Skeletal muscle tissue (tissue), 4 donors: ENCODE measurements around the gene CDH26. TPM values are rescaled to one million over a fixed set of nuclear protein-coding genes. Genes with fewer than 3 reads are reported as not detected.

Experiments used
- H3K27ac ChIP-seq: one replicate; pipeline ENCODE4 v1.7.0; 2013; ENCODE audit warnings: mild to moderate bottlenecking, low read depth, low read length, inconsistent platforms
- H3K27me3 ChIP-seq, 3 donors: one replicate each; pipeline ENCODE4 v1.7.0; 2013; ENCODE audit warnings: low read length in 3 of 3; ENCODE audit not compliant: control insufficient read depth in 3 of 3, insufficient read depth in 3 of 3
- H3K36me3 ChIP-seq, 3 donors: one replicate each; pipeline ENCODE4 v1.7.0; 2013; ENCODE audit warnings: low read length in 3 of 3; ENCODE audit not compliant: control insufficient read depth in 3 of 3, insufficient read depth in 3 of 3
- H3K4me1 ChIP-seq, 3 donors: one replicate each; pipeline ENCODE4 v1.7.0; 2013; ENCODE audit warnings: low read length in 3 of 3, mild to moderate bottlenecking in 3 of 3; ENCODE audit not compliant: control insufficient read depth in 3 of 3, insufficient read depth in 3 of 3
- H3K4me3 ChIP-seq, 3 donors: one replicate each; pipeline ENCODE4 v1.7.0; 2013; ENCODE audit warnings: low read length in 3 of 3
- H3K9ac ChIP-seq, 3 donors: one replicate each; pipeline ENCODE4 v1.7.0; 2013; ENCODE audit warnings: low read length in 3 of 3, mild to moderate bottlenecking in 3 of 3, moderate library complexity in 2 of 3, low read depth in 1 of 3
- H3K9me3 ChIP-seq, 3 donors: one replicate each; pipeline ENCODE4 v1.7.0; 2013; ENCODE audit warnings: low read length in 3 of 3; ENCODE audit not compliant: control insufficient read depth in 3 of 3
- total RNA-seq: library from RNA; depleted of rRNA; stranded (reverse); fragments of >200 nt; gene quantifications from one replicate; pipeline ENCODE4 v1.2.3, GENCODE V29; 2014
- donor health status: Osteomylitis.

Gene CDH26
- total RNA-seq, 1 donor from 2014 or later: 0.52 TPM

DNA sequence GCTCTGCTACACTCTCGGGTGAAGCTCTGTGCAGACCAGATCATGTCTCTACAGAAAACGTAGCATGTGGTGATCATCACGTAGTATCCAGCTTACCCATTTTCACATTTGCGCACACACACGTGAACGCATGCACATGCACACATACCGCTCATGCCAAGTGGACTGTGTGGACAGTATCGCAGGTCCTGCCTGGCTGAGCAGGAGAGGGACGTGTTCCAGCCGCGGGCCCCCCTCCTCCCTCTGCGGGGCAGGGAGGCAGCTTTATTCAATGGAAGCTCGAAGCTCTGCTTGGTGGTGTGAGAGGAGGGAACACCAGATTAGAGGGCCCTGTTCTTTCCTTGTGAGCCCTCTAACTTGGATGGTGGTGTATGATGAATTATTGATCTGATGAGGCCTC is 51.1 kb downstream of the CDH26 start:
- Histone ChIP-seq H3K9ac (no peak overlapping the region), H3K36me3 (no peaks in the 10 kb centered on the region), H3K9me3 (no peaks in the 10 kb centered on the region), H3K4me1 (peaks cover 13 to 21% (median 19%) of the 10 kb centered on the region in 3 donors), H3K27me3 (no peaks in the 10 kb centered on the region), H3K4me3 (no peak overlapping the region), H3K27ac (no peak overlapping the region)

- Histone ChIP-seq H3K4me3 (no peak overlapping the region), H3K4me1 (peaks cover 13 to 21% (median 19%) of the 10 kb centered on the region in 3 donors), H3K9ac (no peak overlapping the region), H3K27ac (no peak overlapping the region), H3K27me3 (no peaks in the 10 kb centered on the region), H3K36me3 (no peaks in the 10 kb centered on the region), H3K9me3 (no peaks in the 10 kb centered on the region)
These were observed 51.8 kb downstream of the CDH26 start for GRCh38 chr20:60009826-60010616.

DNA sequence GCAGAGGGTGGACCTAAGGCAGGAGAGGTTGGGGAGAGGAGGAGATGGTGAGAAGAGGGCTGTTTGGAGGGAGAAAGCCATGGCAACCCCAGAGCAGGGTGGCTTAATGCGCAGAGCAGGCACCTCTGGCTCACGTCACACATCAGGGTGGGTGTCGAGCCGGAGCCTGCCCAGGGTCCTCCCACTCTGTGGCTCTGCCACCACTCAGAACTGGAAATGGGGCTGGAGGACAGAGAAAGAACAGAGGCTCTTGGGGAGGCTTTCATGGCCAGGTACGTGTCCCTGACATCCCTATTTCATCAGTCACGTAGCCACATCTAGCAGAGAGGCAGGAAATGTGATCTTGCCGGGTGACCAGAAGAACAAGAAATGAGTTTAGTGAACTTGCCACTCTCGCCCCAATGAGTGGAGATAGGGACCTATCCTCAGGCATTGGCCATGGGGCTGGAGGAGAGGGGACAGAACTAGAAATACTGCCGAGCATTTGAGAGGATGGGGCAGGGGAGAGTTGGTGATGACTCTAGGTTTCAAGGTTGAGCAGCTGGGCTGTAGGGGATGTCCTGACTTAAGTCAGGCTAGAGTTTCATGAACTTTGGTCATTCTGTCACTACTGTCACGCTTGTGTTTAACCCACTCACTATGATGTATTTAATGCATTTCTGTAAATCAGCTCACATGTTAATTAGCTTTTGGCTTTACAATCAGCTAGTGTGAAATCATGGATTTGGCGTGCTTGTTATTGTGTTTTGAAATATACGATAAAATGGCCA is 52.7 kb downstream of the CDH26 start:
- Histone ChIP-seq H3K4me3 (no peak overlapping the region), H3K9me3 (no peaks in the 10 kb centered on the region), H3K9ac (no peak overlapping the region), H3K27me3 (no peaks in the 10 kb centered on the region), H3K27ac (no peak overlapping the region), H3K36me3 (no peaks in the 10 kb centered on the region), H3K4me1 (peaks cover 13 to 21% (median 19%) of the 10 kb centered on the region in 3 donors)

DNA sequence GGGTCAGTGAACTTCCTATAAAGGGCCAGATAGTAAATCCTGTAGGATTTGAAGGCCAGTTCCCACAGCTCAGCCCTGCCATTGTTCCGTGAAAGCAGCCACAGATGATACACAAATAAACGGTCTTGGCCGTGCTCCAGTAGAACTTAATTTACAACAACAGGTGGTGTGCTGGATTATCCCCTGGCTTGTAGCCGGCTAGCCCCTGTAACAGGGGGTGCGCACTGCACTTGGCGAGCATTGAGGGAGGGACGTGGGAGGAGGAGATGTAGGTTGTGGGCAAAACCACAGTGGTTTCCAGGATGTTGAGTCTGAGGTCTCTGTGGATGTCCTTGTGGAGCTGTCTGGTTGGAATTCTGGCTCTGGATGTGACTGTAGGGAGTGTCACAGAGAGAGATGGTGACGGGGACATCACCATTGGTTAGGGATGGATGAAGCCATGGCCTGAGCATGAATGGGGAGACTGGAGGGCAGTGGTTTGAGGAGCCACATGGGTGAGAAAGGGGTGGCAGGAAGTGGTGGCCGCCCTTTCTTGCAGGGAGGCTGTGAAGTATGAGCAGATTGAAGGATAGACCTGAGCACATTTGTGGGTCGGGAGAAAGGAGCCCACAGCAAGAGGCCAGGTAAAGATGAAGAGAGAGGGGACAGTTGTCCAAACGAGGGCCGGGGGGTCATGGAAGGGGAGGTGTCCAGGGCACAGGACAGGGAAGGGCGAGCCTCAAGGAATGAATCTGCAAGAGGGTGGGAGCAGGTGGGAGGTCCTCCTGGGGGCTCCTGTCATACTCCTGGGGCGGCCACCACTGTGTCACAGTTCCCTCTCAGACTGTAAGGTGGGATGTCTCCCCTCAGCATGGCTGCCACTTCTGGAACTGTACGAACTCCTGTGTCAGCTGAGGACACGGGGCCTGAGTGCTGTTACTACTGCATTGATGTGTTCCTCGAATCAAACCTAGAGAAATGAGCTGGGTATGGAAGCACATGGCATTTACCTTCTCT is 53.6 kb downstream of the CDH26 start:
- no peak overlapping the region for H3K27ac ChIP-seq
- H3K9ac ChIP-seq: no peak overlapping the region
- H3K9me3 ChIP-seq: no peaks in the 10 kb centered on the region
- no peak overlapping the region for H3K4me3 ChIP-seq
- H3K36me3 ChIP-seq: no peaks in the 10 kb centered on the region
- no peaks in the 10 kb centered on the region for H3K27me3 ChIP-seq
- peaks cover 13 to 21% (median 19%) of the 10 kb centered on the region in 3 donors for H3K4me1 ChIP-seq

- Histone ChIP-seq H3K27ac (no peak overlapping the region), H3K9me3 (no peaks in the 10 kb centered on the region), H3K27me3 (no peaks in the 10 kb centered on the region), H3K4me3 (no peak overlapping the region), H3K36me3 (no peaks in the 10 kb centered on the region), H3K4me1 (peaks cover 13 to 19% (median 17%) of the 10 kb centered on the region in 3 donors), H3K9ac (no peak overlapping the region)
These were observed 55.3 kb downstream of the CDH26 start for GRCh38 chr20:60013296-60014139.

DNA sequence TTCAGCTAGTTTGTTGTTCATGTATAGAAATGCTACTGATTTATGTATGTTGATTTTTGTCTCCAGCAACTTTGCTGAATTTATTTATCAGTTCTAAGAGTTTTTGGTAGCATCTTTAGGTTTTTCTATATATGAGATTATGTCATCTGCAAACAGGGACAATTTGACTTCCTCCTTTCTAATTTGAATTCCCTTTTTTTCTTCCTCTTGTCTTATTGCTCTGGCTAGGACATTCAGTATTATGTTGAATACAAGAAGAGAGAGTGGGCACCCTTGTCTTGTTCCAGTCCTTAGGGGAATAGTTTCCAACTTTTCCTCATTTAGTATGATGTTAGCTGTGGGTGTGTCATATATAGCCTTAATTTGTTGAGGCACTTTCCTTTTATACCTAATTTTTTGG is 58.2 kb downstream of the CDH26 start:
- H3K9ac ChIP-seq: no peak overlapping the region
- H3K9me3 ChIP-seq: no peaks in the 10 kb centered on the region
- peaks cover 3 to 7% (median 7%) of the 10 kb centered on the region in 3 donors for H3K4me1 ChIP-seq
- H3K4me3 ChIP-seq: no peak overlapping the region
- no peaks in the 10 kb centered on the region for H3K27me3 ChIP-seq
- no peak overlapping the region for H3K27ac ChIP-seq
- no peaks in the 10 kb centered on the region for H3K36me3 ChIP-seq

- Histone ChIP-seq H3K4me1 (no peaks in the 10 kb centered on the region), H3K27me3 (no peaks in the 10 kb centered on the region), H3K9ac (no peak overlapping the region), H3K9me3 (no peaks in the 10 kb centered on the region), H3K4me3 (no peak overlapping the region), H3K36me3 (no peaks in the 10 kb centered on the region), H3K27ac (no peak overlapping the region)
These were observed 62.0 kb downstream of the CDH26 start for GRCh38 chr20:60020251-60020650.

- Histone ChIP-seq H3K36me3 (no peaks in the 10 kb centered on the region), H3K27ac (no peak overlapping the region), H3K27me3 (no peaks in the 10 kb centered on the region), H3K4me1 (no peaks in the 10 kb centered on the region), H3K9me3 (no peaks in the 10 kb centered on the region), H3K4me3 (no peak overlapping the region), H3K9ac (no peak overlapping the region)
These were observed 62.9 kb downstream of the CDH26 start for GRCh38 chr20:60021104-60021503.

GRCh38 chr20:60022849-60023248 is 64.6 kb downstream of the CDH26 start:
- H3K9ac ChIP-seq: no peak overlapping the region
- no peaks in the 10 kb centered on the region for H3K27me3 ChIP-seq
- H3K4me3 ChIP-seq: no peak overlapping the region

More at GRCh38 chr20:60022849-60023248, 64.6 kb downstream of the CDH26 start:
- Histone ChIP-seq H3K9me3 (no peaks in the 10 kb centered on the region), H3K27ac (no peak overlapping the region), H3K36me3 (no peaks in the 10 kb centered on the region), H3K4me1 (no peaks in the 10 kb centered on the region)
